ENCODE data around the gene COL8A1. TPM values are rescaled to one million over a fixed set of nuclear protein-coding genes. Genes with fewer than 3 reads are reported as not detected.

Gene COL8A1
- total and polyA plus RNA-seq, 2 experiments from 2014 or later = 0.41 to 2.4 TPM

- H4K20me1 ChIP-seq (ENCODE audit: insufficient read depth, poor library complexity, severe bottlenecking) = no peaks in the 10 kb centered on the region
- H3K4me3 ChIP-seq = no peak overlapping the region
- 89% methylated on average over 1 of the region's 1 CpG for WGBS (ENCODE audit: low lambda C conversion rate, missing lambda C conversion rate)
- no peaks in the 10 kb centered on the region for H3K79me2 ChIP-seq
- H3K27me3 ChIP-seq = no peaks in the 10 kb centered on the region
- no peak overlapping the region for H3K27ac ChIP-seq
- H3K4me1 ChIP-seq (ENCODE audit: insufficient read depth) = no peaks in the 10 kb centered on the region
- H3K9me3 ChIP-seq (ENCODE audit: low read depth) = no peaks in the 10 kb centered on the region
- no peak overlapping the region for H3K4me2 ChIP-seq
- H2AFZ ChIP-seq = no peak overlapping the region
- no peak for DNase-seq (ENCODE audit: low spot score)
- H3K9me2 ChIP-seq (replicated peaks; ENCODE audit: insufficient read depth) = no peaks in the 10 kb centered on the region
- H3K36me3 ChIP-seq (replicated peaks; ENCODE audit: insufficient read depth, low read depth) = no peaks in the 10 kb centered on the region
- TF ChIP-seq EZH2 (IDR thresholded peaks at IDR 0.05; ENCODE audit: borderline replicate concordance) (no peak), EZH2phosphoT487 (IDR thresholded peaks at IDR 0.05; ENCODE audit: low read depth, severe bottlenecking, unreplicated experiment) (no peak), CTCF (IDR thresholded peaks at IDR 0.05; ENCODE audit: poor library complexity) (no peak)
Observed at GRCh38 chr3:99620077-99620767, 18.2 kb upstream of the COL8A1 start.

- H3K9me2 ChIP-seq (replicated peaks; ENCODE audit: insufficient read depth) = no peaks in the 10 kb centered on the region
- WGBS (ENCODE audit: low lambda C conversion rate, missing lambda C conversion rate) = 85% methylated on average over 2 of the region's 2 CpGs
- H3K36me3 ChIP-seq (replicated peaks; ENCODE audit: insufficient read depth, low read depth) = no peaks in the 10 kb centered on the region
- H3K4me3 ChIP-seq = no peak overlapping the region
- H4K20me1 ChIP-seq (ENCODE audit: insufficient read depth, poor library complexity, severe bottlenecking) = no peaks in the 10 kb centered on the region
- DNase-seq (ENCODE audit: low spot score) = no peak
- H3K9me3 ChIP-seq (ENCODE audit: low read depth) = no peaks in the 10 kb centered on the region
- TF ChIP-seq EZH2phosphoT487 (IDR thresholded peaks at IDR 0.05; ENCODE audit: low read depth, severe bottlenecking, unreplicated experiment) (no peak), CTCF (IDR thresholded peaks at IDR 0.05; ENCODE audit: poor library complexity) (no peak), EZH2 (IDR thresholded peaks at IDR 0.05; ENCODE audit: borderline replicate concordance) (no peak)
- H2AFZ ChIP-seq = no peak overlapping the region
- H3K27me3 ChIP-seq = no peaks in the 10 kb centered on the region
- no peak overlapping the region for H3K27ac ChIP-seq
- no peaks in the 10 kb centered on the region for H3K79me2 ChIP-seq
- no peaks in the 10 kb centered on the region for H3K4me1 ChIP-seq (ENCODE audit: insufficient read depth)
- H3K4me2 ChIP-seq = no peak overlapping the region
Observed at GRCh38 chr3:99620976-99621375, 17.4 kb upstream of the COL8A1 start.

- no peak for TF ChIP-seq CTCF (IDR thresholded peaks at IDR 0.05; ENCODE audit: poor library complexity)
- TF ChIP-seq EZH2phosphoT487 (IDR thresholded peaks at IDR 0.05; ENCODE audit: low read depth, severe bottlenecking, unreplicated experiment) = no peak
- TF ChIP-seq EZH2 (IDR thresholded peaks at IDR 0.05; ENCODE audit: borderline replicate concordance) = no peak
- H2AFZ ChIP-seq = no peak overlapping the region
- no peaks in the 10 kb centered on the region for H3K27me3 ChIP-seq
- no peaks in the 10 kb centered on the region for H3K79me2 ChIP-seq
- H3K9me3 ChIP-seq (ENCODE audit: low read depth) = no peaks in the 10 kb centered on the region
- 84% methylated on average over 2 of the region's 2 CpGs for WGBS (ENCODE audit: low lambda C conversion rate, missing lambda C conversion rate)
- H3K4me1 ChIP-seq (ENCODE audit: insufficient read depth) = no peaks in the 10 kb centered on the region
- H3K4me2 ChIP-seq = no peak overlapping the region
- H4K20me1 ChIP-seq (ENCODE audit: insufficient read depth, poor library complexity, severe bottlenecking) = no peaks in the 10 kb centered on the region
- no peak overlapping the region for H3K27ac ChIP-seq
- H3K36me3 ChIP-seq (replicated peaks; ENCODE audit: insufficient read depth, low read depth) = no peaks in the 10 kb centered on the region
- no peaks in the 10 kb centered on the region for H3K9me2 ChIP-seq (replicated peaks; ENCODE audit: insufficient read depth)
- H3K4me3 ChIP-seq = no peak overlapping the region
- no peak for DNase-seq (ENCODE audit: low spot score)
Observed at GRCh38 chr3:99624496-99625236, 13.7 kb upstream of the COL8A1 start.
